GM12891 (cell line): ENCODE data around the gene CTNNA3.

ENCODE experiments used
- POLR2A ChIP-seq: IDR thresholded peaks from 2 replicates; pipeline ENCODE4 v1.6.1; 2011; ENCODE audit warnings: low read depth, low read length, control low read depth
- TAF1 ChIP-seq: IDR thresholded peaks from 2 replicates; pipeline ENCODE4 v1.6.1; 2011; ENCODE audit warnings: low read depth, low read length, control low read depth

DNA sequence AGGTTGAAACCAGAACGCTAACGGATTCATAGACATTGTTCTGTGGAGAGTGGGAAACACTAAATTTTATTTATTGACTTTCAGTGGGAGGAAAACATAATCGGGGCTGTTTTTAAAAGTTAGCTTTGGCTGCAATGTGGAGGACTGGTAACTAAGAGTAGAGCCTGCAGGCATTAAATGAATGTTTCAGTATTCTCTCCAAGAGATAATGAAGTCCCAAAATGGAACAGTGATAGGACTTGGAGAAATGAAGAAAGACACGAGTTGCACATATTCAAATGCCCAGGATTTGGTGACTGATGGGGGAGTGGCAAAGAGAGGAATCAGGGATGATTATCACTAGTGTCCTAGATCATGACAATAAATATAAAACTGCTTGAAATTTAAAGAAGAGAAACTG is 1130.0 kb downstream of the CTNNA3 start:
- TF ChIP-seq TAF1 (no peak), POLR2A (no peak)
